ENCODE measurements around the gene PABPN1L. TPM values are rescaled to one million over a fixed set of nuclear protein-coding genes. Genes with fewer than 3 reads are reported as not detected.

Gene PABPN1L
- total RNA-seq, 4 donors from 2014 or later, result not detected

DNA sequence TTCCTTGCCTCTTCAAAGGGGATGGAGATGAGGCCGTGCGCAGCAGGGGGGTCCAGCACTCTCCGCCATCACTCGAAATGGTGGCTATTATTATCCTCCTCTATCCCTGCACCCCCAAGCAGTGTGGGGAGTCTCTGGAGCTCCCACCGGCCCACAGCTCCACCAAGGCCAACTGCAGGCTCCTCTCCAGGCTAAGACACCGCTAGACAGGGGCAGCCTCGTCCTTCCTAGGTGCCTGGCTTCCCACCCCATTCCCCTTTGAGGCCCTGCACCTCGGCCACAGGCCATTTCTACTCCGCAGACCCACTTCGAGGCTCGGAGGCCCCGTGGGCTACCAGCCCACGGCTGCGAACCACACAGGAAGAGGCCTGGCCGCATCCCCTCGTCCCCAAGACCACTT is 39.6 kb upstream of the PABPN1L start:
- no peak overlapping the region for H3K4me3 ChIP-seq
- intact Hi-C loops (cut with DNase I), result no loop called here
- H3K27ac ChIP-seq, result no peak overlapping the region
- TF ChIP-seq, protein P1, sequence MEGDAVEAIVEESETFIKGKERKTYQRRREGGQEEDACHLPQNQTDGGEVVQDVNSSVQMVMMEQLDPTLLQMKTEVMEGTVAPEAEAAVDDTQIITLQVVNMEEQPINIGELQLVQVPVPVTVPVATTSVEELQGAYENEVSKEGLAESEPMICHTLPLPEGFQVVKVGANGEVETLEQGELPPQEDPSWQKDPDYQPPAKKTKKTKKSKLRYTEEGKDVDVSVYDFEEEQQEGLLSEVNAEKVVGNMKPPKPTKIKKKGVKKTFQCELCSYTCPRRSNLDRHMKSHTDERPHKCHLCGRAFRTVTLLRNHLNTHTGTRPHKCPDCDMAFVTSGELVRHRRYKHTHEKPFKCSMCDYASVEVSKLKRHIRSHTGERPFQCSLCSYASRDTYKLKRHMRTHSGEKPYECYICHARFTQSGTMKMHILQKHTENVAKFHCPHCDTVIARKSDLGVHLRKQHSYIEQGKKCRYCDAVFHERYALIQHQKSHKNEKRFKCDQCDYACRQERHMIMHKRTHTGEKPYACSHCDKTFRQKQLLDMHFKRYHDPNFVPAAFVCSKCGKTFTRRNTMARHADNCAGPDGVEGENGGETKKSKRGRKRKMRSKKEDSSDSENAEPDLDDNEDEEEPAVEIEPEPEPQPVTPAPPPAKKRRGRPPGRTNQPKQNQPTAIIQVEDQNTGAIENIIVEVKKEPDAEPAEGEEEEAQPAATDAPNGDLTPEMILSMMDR (IDR thresholded peaks at IDR 0.05), result no peak
- no peak for TF ChIP-seq POLR2A (IDR thresholded peaks at IDR 0.05)
- WGBS, 2 donors, result 81 to 85% methylated on average over 8 to 12 of the region's 16 CpGs
- no peaks in the 10 kb centered on the region for H3K9me3 ChIP-seq
- peaks cover 0 to 5% (median 0%) of the 10 kb centered on the region in 3 donors for H3K36me3 ChIP-seq
- H3K27me3 ChIP-seq, result peaks cover 0 to 32% (median 0%) of the 10 kb centered on the region in 4 donors
- H3K4me1 ChIP-seq, result peaks cover 0 to 40% (median 9%) of the 10 kb centered on the region in 3 donors
- DNase-seq, result no peak

DNA sequence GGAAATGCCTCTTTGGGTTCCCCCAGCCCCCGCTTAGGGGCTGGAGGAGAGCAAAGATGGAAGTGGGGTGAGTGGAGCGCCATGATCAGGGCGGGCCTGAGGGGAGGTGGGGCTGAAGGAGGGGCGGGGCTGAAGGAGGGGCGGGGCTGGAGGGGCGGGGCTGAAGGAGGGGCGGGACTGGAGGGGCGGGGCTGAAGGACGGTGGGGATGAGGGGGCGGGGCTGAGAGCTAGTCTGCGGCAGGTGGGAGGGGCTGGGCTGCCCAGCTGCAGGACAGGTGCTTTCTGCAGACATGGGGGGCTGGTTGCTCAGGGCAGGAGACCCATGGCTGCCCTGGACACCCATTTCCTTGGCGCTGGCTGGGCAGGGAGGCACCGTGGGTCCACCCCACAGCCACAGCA is 39.1 kb upstream of the PABPN1L start:
- Histone ChIP-seq H3K27me3 (peaks cover 0 to 32% (median 0%) of the 10 kb centered on the region in 4 donors), H3K9me3 (no peaks in the 10 kb centered on the region), H3K36me3 (peaks cover 0 to 10% (median 0%) of the 10 kb centered on the region in 3 donors), H3K4me3 (no peak overlapping the region), H3K27ac (no peak overlapping the region), H3K4me1 (peaks cover 0 to 35% (median 9%) of the 10 kb centered on the region in 3 donors)
- intact Hi-C loops (cut with DNase I), result no loop called here
- no peak for DNase-seq
- TF ChIP-seq, protein P1 (IDR thresholded peaks at IDR 0.05), result no peak
- TF ChIP-seq POLR2A (IDR thresholded peaks at IDR 0.05), result no peak
- WGBS, 2 donors, result 44% methylated on average over 2 of the region's 13 CpGs; no CpG with 5 or more reads in 1 of the 2 donors

DNA sequence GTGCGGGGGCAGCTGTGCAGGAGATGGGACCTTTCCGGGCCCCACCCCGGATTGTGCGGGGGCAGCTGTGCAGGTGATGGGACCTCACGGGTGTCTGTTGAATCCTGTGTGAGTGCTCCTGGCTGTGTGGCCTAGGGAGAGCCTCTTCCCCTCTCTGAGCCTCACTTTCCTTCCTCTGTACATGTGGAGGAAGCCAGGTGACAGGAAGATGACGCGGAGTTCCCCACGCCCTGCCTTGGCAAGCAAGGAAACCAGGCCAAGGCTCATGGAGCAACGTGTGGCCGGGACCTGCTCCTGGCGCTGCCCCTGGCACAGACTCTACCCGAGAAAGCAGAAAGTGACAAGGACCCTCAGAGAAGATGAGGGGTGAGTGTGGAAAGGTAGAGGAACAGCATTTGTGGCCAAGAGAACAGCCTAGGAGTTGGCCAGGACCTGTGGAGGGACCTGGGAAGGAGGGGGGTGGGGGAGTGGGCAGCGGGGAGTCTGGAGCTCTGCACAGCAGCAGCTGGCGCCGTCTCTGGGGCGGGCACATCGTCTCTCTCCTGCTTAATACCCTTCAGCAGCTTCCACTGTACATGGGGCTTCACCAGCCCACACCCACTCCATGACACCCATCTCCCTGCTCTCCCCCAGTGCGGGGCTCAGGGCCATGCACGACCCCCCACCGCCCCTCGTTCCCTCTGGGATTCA is 38.4 kb upstream of the PABPN1L start:
- Histone ChIP-seq H3K4me3 (no peak overlapping the region), H3K27ac (no peak overlapping the region), H3K27me3 (peaks cover 0 to 32% (median 0%) of the 10 kb centered on the region in 4 donors), H3K4me1 (peaks cover 0 to 30% (median 4%) of the 10 kb centered on the region in 3 donors), H3K36me3 (peaks cover 0 to 17% (median 0%) of the 10 kb centered on the region in 3 donors), H3K9me3 (no peaks in the 10 kb centered on the region)
- DNase-seq, result no peak
- 76 to 100% methylated on average over 1 to 8 of the region's 21 CpGs for WGBS, 2 donors
- TF ChIP-seq, protein P1 (IDR thresholded peaks at IDR 0.05), result no peak
- no peak for TF ChIP-seq POLR2A (IDR thresholded peaks at IDR 0.05)
- intact Hi-C loops (cut with DNase I), result no loop called here

DNA sequence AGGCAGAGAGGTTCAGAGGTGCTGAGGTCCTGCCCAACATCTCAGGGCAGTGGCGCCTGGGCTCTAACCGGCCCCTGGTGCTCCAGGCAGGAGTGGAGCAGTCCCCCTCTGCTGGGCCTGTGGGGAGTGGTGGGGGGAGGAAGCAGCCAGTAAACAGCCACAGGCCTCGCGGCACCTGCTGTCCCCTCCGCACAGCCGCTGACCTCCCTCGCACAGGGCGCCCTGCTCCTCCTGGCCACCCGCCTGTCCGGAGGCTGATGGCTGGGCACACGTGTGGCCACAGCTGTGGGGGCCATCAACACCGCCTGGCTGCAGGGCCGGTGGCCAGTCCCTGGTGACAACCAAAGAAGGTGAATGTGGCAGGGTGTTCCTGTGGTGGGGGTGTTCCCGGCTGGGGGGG is 36.8 kb upstream of the PABPN1L start:
- Histone ChIP-seq H3K4me3 (no peak overlapping the region), H3K4me1 (peaks cover 0 to 24% (median 4%) of the 10 kb centered on the region in 3 donors), H3K27ac (no peak overlapping the region), H3K9me3 (no peaks in the 10 kb centered on the region), H3K27me3 (peaks cover 0 to 45% (median 0%) of the 10 kb centered on the region in 4 donors), H3K36me3 (peaks cover 0 to 17% (median 0%) of the 10 kb centered on the region in 3 donors)
- no peak for DNase-seq
- TF ChIP-seq, protein P1 (IDR thresholded peaks at IDR 0.05), result no peak
- no peak for TF ChIP-seq POLR2A (IDR thresholded peaks at IDR 0.05)
- intact Hi-C loops (cut with DNase I), result no loop called here
- no CpG with 5 or more reads among the region's 14 CpGs for WGBS, 2 donors

DNA sequence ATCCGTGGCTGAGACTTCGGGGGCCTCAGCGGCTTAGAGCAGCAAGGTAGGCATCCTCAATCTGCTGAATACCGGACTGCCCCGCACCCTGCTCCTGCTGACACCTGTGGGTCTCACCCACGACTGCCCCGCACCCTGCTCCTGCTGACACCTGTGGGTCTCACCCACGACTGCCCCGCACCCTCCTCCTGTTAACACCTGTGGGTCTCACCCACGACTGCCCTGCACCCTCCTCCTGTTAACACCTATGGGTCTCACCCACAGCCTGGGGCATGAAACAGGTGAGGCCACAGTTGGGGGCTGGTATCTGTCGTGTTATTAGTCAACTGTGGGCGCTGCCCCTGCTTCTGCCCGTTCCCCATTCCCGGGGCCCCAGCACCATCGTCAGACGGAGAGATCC is 36.3 kb upstream of the PABPN1L start:
- no peak overlapping the region for H3K4me3 ChIP-seq
- WGBS, 2 donors, result 52 to 60% methylated on average over 1 to 14 of the region's 16 CpGs
- peaks cover 0 to 22% (median 4%) of the 10 kb centered on the region in 3 donors for H3K4me1 ChIP-seq
- H3K27ac ChIP-seq, result no peak overlapping the region
- TF ChIP-seq, protein P1 (IDR thresholded peaks at IDR 0.05), result no peak
- no peak for TF ChIP-seq POLR2A (IDR thresholded peaks at IDR 0.05)
- peaks cover 0 to 17% (median 0%) of the 10 kb centered on the region in 3 donors for H3K36me3 ChIP-seq
- DNase-seq, result no peak
- intact Hi-C loops (cut with DNase I), result no loop called here
- H3K9me3 ChIP-seq, result no peaks in the 10 kb centered on the region
- H3K27me3 ChIP-seq, result peaks cover 0 to 49% (median 0%) of the 10 kb centered on the region in 4 donors
